K562 (cell line): Measurements from ENCODE around the gene KIF19. TPM values are rescaled to one million over a fixed set of nuclear protein-coding genes. Genes with fewer than 3 reads are reported as not detected.

Source experiments
- CAMTA2 ChIP-seq: fragments of 250-450 bp; sonication (Bioruptor Pico); conservative IDR thresholded peaks from 2 replicates; pipeline ENCODE4 v1.5.1; 2022
- CREB1 ChIP-seq, 2 experiments: sonication (generic) in 1 of 2; formaldehyde crosslinking in 1 of 2; IDR thresholded peaks; 2 replicates each; pipeline versions ENCODE4 v1.6.1 to v1.8.0; 2012 to 2022; ENCODE audit warnings: inconsistent platforms in 1 of 2, mild to moderate bottlenecking in 1 of 2, missing genetic modification reagents in 1 of 2, moderate library complexity in 1 of 2
- DMBX1 ChIP-seq: fragments of 250-450 bp; sonication (Bioruptor Pico); IDR thresholded peaks from 2 replicates; pipeline ENCODE4 v1.8.0; 2022; ENCODE audit warnings: inconsistent platforms, mild to moderate bottlenecking, moderate library complexity, borderline replicate concordance
- ETV1 ChIP-seq: fragments of 450-650 bp; conservative IDR thresholded peaks from 2 replicates; pipeline ENCODE4 v1.6.1; 2016; ENCODE audit warnings: missing genetic modification characterization, control low read depth, low read depth, missing compliant biosample characterization
- HMG20B ChIP-seq: fragments of 250-450 bp; sonication (Bioruptor Pico); IDR thresholded peaks from 2 replicates; pipeline ENCODE4 v1.5.0; 2021; ENCODE audit warnings: mild to moderate bottlenecking
- KDM2B ChIP-seq: fragments of 250-450 bp; sonication (Bioruptor Pico); IDR thresholded peaks from 2 replicates; pipeline ENCODE4 v1.8.0; 2021; ENCODE audit warnings: mild to moderate bottlenecking, moderate library complexity
- MCM3 ChIP-seq: fragments of 450-650 bp; IDR thresholded peaks from 2 replicates; pipeline ENCODE4 v1.6.1; 2016
- NBN ChIP-seq: fragments of 450-650 bp; IDR thresholded peaks from 2 replicates; pipeline ENCODE4 v1.6.1; 2016; ENCODE audit warnings: low read depth, mild to moderate bottlenecking
- RBM17 ChIP-seq: fragments of 200-400 bp; formaldehyde crosslinking; IDR thresholded peaks from 2 replicates; pipeline ENCODE4 v1.6.1; 2017; ENCODE audit warnings: low read depth, mild to moderate bottlenecking, low read length, borderline replicate concordance
- RHOXF2B ChIP-seq: fragments of 250-450 bp; sonication (Bioruptor Pico); conservative IDR thresholded peaks from 2 replicates; pipeline ENCODE4 v1.5.1; 2021
- SAP30 ChIP-seq: fragments of 200-600 bp; sonication (generic); IDR thresholded peaks from 2 replicates; pipeline ENCODE4 v1.6.1; 2012; ENCODE audit warnings: borderline replicate concordance, low read depth, mild to moderate bottlenecking, moderate library complexity, low read length, control low read depth, inconsistent platforms; ENCODE audit not compliant: insufficient read depth, poor library complexity, severe bottlenecking
- SIX5 ChIP-seq, 2 experiments: IDR thresholded peaks; 2 replicates each; pipeline ENCODE4 v1.6.1; 2011; ENCODE audit warnings: low read length in 2 of 2, borderline replicate concordance in 1 of 2, low read depth in 1 of 2, mild to moderate bottlenecking in 1 of 2, moderate library complexity in 1 of 2; ENCODE audit not compliant: insufficient read depth in 1 of 2
- SNAPC5 ChIP-seq: fragments of 250-450 bp; sonication (Bioruptor Pico); IDR thresholded peaks from 2 replicates; pipeline ENCODE4 v1.8.0; 2021; ENCODE audit warnings: moderate library complexity, mild to moderate bottlenecking, inconsistent platforms
- ZKSCAN3 ChIP-seq: fragments of 250-450 bp; sonication (Bioruptor Pico); IDR thresholded peaks from 2 replicates; pipeline ENCODE4 v1.4.0; 2020
- ZNF197 ChIP-seq: fragments of 200-800 bp; sonication (Bioruptor generic); IDR thresholded peaks from 2 replicates; pipeline ENCODE4 v1.6.1; 2016; ENCODE audit warnings: low read depth, missing genetic modification characterization, missing compliant biosample characterization
- ZNF224 ChIP-seq: sonication (generic); formaldehyde crosslinking; IDR thresholded peaks from 2 replicates; pipeline ENCODE4 v1.8.0; 2022; ENCODE audit warnings: mild to moderate bottlenecking, missing genetic modification reagents
- ZNF253 ChIP-seq: fragments of 250-450 bp; sonication (Bioruptor Pico); conservative IDR thresholded peaks from 2 replicates; pipeline ENCODE4 v1.6.1; 2021; ENCODE audit warnings: mild to moderate bottlenecking
- polyA plus RNA-seq, 8 experiments: library from polyadenylated mRNA; depleted of rRNA in 4 of 8; stranded (reverse) in 5 of 8; unstranded in 3 of 8; fragments of >200 nt; fragmentation: Nextera tagmentation in 2 of 8; fragmentation: Illumina TruSeq in 1 of 8; extraction: Ambion mirVana in 2 of 8; extraction: Trizol in 1 of 8; gene quantifications; 2 replicates each; pipeline versions ENCODE4 v1.2.1 to v1.2.3, GENCODE V29; 2011 to 2014; ENCODE audit warnings: inconsistent platforms in 1 of 8, missing spikeins in 1 of 8
- total RNA-seq, 7 experiments: library from RNA; depleted of rRNA in 6 of 7; stranded (reverse); fragments of >200 nt in 6 of 7; fragmentation: Illumina TruSeq in 2 of 7; extraction: Trizol in 2 of 7; gene quantifications; 2 replicates each; pipeline versions ENCODE4 v1.2.1 to v1.2.3, GENCODE V29; 2011 to 2021; ENCODE audit warnings: low replicate concordance in 1 of 7
- TF ChIP-seq, protein P1 (sequence below): fragments of 450-650 bp; IDR thresholded peaks from 2 replicates; pipeline ENCODE4 v1.6.1; 2014; ENCODE audit warnings: low read depth, mild to moderate bottlenecking, moderate library complexity, borderline replicate concordance
- TF ChIP-seq, protein P2 (sequence below): IDR thresholded peaks from 2 replicates; pipeline ENCODE4 v1.6.1; 2012; ENCODE audit warnings: low read depth, low read length, improper control_type of control experiment, borderline replicate concordance
- TF ChIP-seq, protein P3 (sequence below), 2 experiments: fragments of 450-650 bp in 1 of 2; IDR thresholded peaks; 2 replicates each; pipeline ENCODE4 v1.6.1; 2011 to 2017; ENCODE audit warnings: low read depth in 2 of 2, antibody characterized with exemption in 1 of 2, borderline replicate concordance in 1 of 2, low read length in 1 of 2, mild to moderate bottlenecking in 1 of 2, mixed read lengths in 1 of 2; ENCODE audit not compliant: control insufficient read depth in 1 of 2

The KIF19 gene
- total and polyA plus RNA-seq, 9 of the 15 experiments (the other 6 are each of a cell fraction or from before 2014, with no cell fraction given), result 0.10 TPM; not detected in 8

GRCh38 chr17:74332763-74333283 lies 6.8 kb downstream of the KIF19 start (continued):
- no peak for TF ChIP-seq SNAPC5 (CRISPR knock-in tag)
- TF ChIP-seq, protein P1, sequence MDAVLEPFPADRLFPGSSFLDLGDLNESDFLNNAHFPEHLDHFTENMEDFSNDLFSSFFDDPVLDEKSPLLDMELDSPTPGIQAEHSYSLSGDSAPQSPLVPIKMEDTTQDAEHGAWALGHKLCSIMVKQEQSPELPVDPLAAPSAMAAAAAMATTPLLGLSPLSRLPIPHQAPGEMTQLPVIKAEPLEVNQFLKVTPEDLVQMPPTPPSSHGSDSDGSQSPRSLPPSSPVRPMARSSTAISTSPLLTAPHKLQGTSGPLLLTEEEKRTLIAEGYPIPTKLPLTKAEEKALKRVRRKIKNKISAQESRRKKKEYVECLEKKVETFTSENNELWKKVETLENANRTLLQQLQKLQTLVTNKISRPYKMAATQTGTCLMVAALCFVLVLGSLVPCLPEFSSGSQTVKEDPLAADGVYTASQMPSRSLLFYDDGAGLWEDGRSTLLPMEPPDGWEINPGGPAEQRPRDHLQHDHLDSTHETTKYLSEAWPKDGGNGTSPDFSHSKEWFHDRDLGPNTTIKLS, result peak; percentile 17; the same call in 1 of the 2 replicates
- TF ChIP-seq, protein P2, sequence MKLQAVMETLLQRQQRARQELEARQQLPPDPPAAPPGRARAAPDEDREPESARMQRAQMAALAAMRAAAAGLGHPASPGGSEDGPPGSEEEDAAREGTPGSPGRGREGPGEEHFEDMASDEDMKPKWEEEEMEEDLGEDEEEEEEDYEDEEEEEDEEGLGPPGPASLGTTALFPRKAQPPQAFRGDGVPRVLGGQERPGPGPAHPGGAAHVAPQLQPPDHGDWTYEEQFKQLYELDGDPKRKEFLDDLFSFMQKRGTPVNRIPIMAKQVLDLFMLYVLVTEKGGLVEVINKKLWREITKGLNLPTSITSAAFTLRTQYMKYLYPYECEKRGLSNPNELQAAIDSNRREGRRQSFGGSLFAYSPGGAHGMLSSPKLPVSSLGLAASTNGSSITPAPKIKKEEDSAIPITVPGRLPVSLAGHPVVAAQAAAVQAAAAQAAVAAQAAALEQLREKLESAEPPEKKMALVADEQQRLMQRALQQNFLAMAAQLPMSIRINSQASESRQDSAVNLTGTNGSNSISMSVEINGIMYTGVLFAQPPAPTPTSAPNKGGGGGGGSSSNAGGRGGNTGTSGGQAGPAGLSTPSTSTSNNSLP, result peak; percentile 15; the same call in 1 of the 2 replicates
- no peak for TF ChIP-seq MCM3
- TF ChIP-seq, protein P3, sequence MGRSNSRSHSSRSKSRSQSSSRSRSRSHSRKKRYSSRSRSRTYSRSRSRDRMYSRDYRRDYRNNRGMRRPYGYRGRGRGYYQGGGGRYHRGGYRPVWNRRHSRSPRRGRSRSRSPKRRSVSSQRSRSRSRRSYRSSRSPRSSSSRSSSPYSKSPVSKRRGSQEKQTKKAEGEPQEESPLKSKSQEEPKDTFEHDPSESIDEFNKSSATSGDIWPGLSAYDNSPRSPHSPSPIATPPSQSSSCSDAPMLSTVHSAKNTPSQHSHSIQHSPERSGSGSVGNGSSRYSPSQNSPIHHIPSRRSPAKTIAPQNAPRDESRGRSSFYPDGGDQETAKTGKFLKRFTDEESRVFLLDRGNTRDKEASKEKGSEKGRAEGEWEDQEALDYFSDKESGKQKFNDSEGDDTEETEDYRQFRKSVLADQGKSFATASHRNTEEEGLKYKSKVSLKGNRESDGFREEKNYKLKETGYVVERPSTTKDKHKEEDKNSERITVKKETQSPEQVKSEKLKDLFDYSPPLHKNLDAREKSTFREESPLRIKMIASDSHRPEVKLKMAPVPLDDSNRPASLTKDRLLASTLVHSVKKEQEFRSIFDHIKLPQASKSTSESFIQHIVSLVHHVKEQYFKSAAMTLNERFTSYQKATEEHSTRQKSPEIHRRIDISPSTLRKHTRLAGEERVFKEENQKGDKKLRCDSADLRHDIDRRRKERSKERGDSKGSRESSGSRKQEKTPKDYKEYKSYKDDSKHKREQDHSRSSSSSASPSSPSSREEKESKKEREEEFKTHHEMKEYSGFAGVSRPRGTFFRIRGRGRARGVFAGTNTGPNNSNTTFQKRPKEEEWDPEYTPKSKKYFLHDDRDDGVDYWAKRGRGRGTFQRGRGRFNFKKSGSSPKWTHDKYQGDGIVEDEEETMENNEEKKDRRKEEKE (IDR thresholded peaks at IDR 0.05; ENCODE audit: borderline replicate concordance in 1 of 2, control insufficient read depth in 1 of 2, low read depth in 2 of 2, low read length in 1 of 2), result no peak
- peak; percentile 53; the same call in 1 of the 2 replicates for TF ChIP-seq NBN
- TF ChIP-seq CREB1 (IDR thresholded peaks at IDR 0.05), result no peak
- TF ChIP-seq CREB1 (CRISPR knock-in tag; IDR thresholded peaks at IDR 0.05), result no peak
- TF ChIP-seq ETV1 (tag), result no peak
- no peak for TF ChIP-seq SIX5 (IDR thresholded peaks at IDR 0.05; ENCODE audit: borderline replicate concordance in 1 of 2, insufficient read depth in 1 of 2, low read depth in 1 of 2, low read length in 2 of 2)
- TF ChIP-seq CAMTA2 (CRISPR knock-in tag), result no peak
- TF ChIP-seq HMG20B (CRISPR knock-in tag), result no peak
- peak; percentile 90; the same call in 1 of the 2 replicates for TF ChIP-seq DMBX1 (CRISPR knock-in tag)
- peak; percentile 48 for TF ChIP-seq SAP30
- no peak for TF ChIP-seq ZKSCAN3
- no peak for TF ChIP-seq ZNF253 (CRISPR knock-in tag)
- no peak for TF ChIP-seq RBM17
- TF ChIP-seq ZNF197 (CRISPR knock-in tag), result no peak
- TF ChIP-seq ZNF224 (CRISPR knock-in tag), result no peak
- TF ChIP-seq RHOXF2B (CRISPR knock-in tag), result no peak
- TF ChIP-seq KDM2B (CRISPR knock-in tag), result no peak
